BJ (cell line): ENCODE data around the gene SHTN1. TPM values are rescaled to one million over a fixed set of nuclear protein-coding genes. Genes with fewer than 3 reads are reported as not detected.

Experiments used
- CTCF ChIA-PET: fragments of 350-600 bp; formaldehyde crosslinking; extraction: SDS; loops from one replicate; lab custom pipeline; 2021; ENCODE audit warnings: antibody characterized with exemption, inconsistent platforms; lab: Yijun Ruan, JAX
- POLR2A ChIA-PET: fragments of 300-600 bp; sonication (Branson Sonifier 250); formaldehyde crosslinking; extraction: SDS; loops from one replicate; lab custom pipeline; 2021; ENCODE audit warnings: antibody characterized with exemption; lab: Charles Lee
- DNase-seq: peaks from one replicate; pipeline ENCODE4 v3.0.0-alpha.2; 2011; ENCODE audit warnings: low read depth
- H3K27me3 ChIP-seq: 2 replicates; pipeline ENCODE4 v1.6.0; 2011; ENCODE audit warnings: low read length; ENCODE audit not compliant: control insufficient read depth, insufficient read depth
- H3K36me3 ChIP-seq: 2 replicates; pipeline ENCODE4 v1.5.1; 2011; ENCODE audit warnings: low read length; ENCODE audit not compliant: control insufficient read depth, insufficient read depth
- H3K4me3 ChIP-seq: 2 replicates; pipeline ENCODE4 v1.5.1; 2011; ENCODE audit warnings: low read depth, mild to moderate bottlenecking, control low read depth, low read length
- CTCF ChIP-seq: IDR thresholded peaks from 2 replicates; pipeline ENCODE4 v1.5.1; 2011; ENCODE audit warnings: low read depth, mild to moderate bottlenecking, control low read depth, inconsistent platforms, low read length, moderate library complexity; ENCODE audit not compliant: insufficient read depth
- polyA plus RNA-seq: library from polyadenylated mRNA; depleted of rRNA; stranded (reverse); fragments of >200 nt; gene quantifications from 2 replicates; pipeline ENCODE4 v1.2.3, GENCODE V29; 2011

The SHTN1 gene
- polyA plus RNA-seq, 1 experiment = 2.8 TPM

- Histone ChIP-seq H3K36me3 (no peaks in the 10 kb centered on the region), H3K4me3 (no peak overlapping the region), H3K27me3 (peaks cover 1% of the 10 kb centered on the region; the same call in 1 of the 2 replicates)
- ChIA-PET CTCF (no interaction called here), POLR2A (no interaction called here)
- no peak for DNase-seq
- TF ChIP-seq CTCF = no peak
These were observed 134.0 kb downstream of the SHTN1 start for GRCh38 chr10:116870949-116871348.

GRCh38 chr10:116868722-116869121 is 136.3 kb downstream of the SHTN1 start:
- H3K4me3 ChIP-seq = no peak overlapping the region
- ChIA-PET POLR2A (no interaction called here), CTCF (no interaction called here)
- DNase-seq = no peak
- TF ChIP-seq CTCF = no peak
- peaks cover 1% of the 10 kb centered on the region; the same call in 1 of the 2 replicates for H3K27me3 ChIP-seq
- H3K36me3 ChIP-seq = no peaks in the 10 kb centered on the region

- H3K4me3 ChIP-seq = no peak overlapping the region
- ChIA-PET POLR2A (no interaction called here), CTCF (no interaction called here)
- no peak for DNase-seq
- no peak for TF ChIP-seq CTCF
- no peaks in the 10 kb centered on the region for H3K36me3 ChIP-seq
- H3K27me3 ChIP-seq = peaks cover 1% of the 10 kb centered on the region; the same call in 1 of the 2 replicates
These were observed 136.8 kb downstream of the SHTN1 start for GRCh38 chr10:116868198-116868676.

GRCh38 chr10:116866987-116867595 is 137.9 kb downstream of the SHTN1 start:
- peaks cover 1% of the 10 kb centered on the region; the same call in 1 of the 2 replicates for H3K27me3 ChIP-seq
- CTCF ChIA-PET = no interaction called here
- no peak for TF ChIP-seq CTCF
- POLR2A ChIA-PET = no interaction called here
- H3K4me3 ChIP-seq = no peak overlapping the region
- no peak for DNase-seq
- H3K36me3 ChIP-seq = no peaks in the 10 kb centered on the region

GRCh38 chr10:116866066-116866465 is 138.9 kb downstream of the SHTN1 start:
- DNase-seq = no peak
- no peaks in the 10 kb centered on the region for H3K36me3 ChIP-seq
- TF ChIP-seq CTCF = no peak
- CTCF ChIA-PET = no interaction called here
- H3K27me3 ChIP-seq = peaks cover under 1% of the 10 kb centered on the region; the same call in 1 of the 2 replicates
- no peak overlapping the region for H3K4me3 ChIP-seq
- POLR2A ChIA-PET = no interaction called here
